Measurements from ENCODE around the gene GLIS1.

- TF ChIP-seq POLR2A (IDR thresholded peaks at IDR 0.05) (no peak), CTCF (IDR thresholded peaks at IDR 0.05) (no peak), POLR2AphosphoS5 (IDR thresholded peaks at IDR 0.05) (no peak), EP300 (IDR thresholded peaks at IDR 0.05) (no peak)
Observed at GRCh38 chr1:53536606-53537005, 202.4 kb downstream of the GLIS1 start.

Data from stomach (tissue), 4 donors.